ENCODE data around the gene FAM110A. TPM values are rescaled to one million over a fixed set of nuclear protein-coding genes. Genes with fewer than 3 reads are reported as not detected.

FAM110A gene
- total and polyA plus RNA-seq, 2 donors (not counting 1 experiment from before 2014, with no cell fraction given): 15.6 to 18.4 TPM

DNA sequence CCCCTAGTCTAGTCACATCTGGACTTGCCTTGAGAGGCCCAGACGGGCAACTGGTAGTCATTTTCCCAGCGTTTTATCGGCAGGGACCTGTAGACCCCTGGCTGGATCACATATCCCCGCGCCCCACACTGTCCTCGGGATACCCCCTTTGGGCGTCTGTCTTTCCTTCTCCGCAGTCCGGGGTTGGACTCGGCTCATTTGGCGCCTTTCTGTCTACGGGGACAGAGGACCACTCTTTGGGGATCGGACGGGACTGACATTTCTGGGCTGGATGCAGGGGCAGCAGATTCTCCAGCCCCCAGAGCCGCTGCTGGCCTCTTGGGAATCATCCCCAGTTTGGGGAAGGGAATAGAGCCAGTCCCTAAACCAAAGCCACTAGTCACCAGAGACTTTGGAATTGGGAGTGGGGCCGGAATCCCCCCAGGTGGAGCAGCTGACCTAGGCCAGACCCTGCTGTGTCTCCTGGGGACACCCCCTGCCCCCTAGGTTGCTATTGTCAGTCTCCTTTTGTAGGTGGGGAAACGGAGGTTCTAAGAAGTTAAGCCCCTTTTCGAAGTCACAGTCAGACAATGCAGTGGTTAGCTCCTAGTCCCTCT lies 734 bp downstream of the FAM110A start:
- WGBS (ENCODE audit: insufficient coverage): 2% methylated on average over 17 of the region's 18 CpGs
- H3K9me3 ChIP-seq (ENCODE audit: control extremely low read depth in 1 of 3, control insufficient read depth in 2 of 3, insufficient read depth in 1 of 3, low read length in 2 of 3): peaks cover 0 to 8% (median 0%) of the 10 kb centered on the region in 3 donors
- H3K27ac ChIP-seq (ENCODE audit: low read length in 2 of 2): peak overlapping the region; percentile 81 to 96
- H3K4me1 ChIP-seq (ENCODE audit: control insufficient read depth in 2 of 2, insufficient read depth in 2 of 2, low read length in 2 of 2): peaks cover 31% of the 10 kb centered on the region in 2 donors
- Mint-ChIP-seq H3K4me3 (peak overlapping the region; percentile 81), H3K9me3 (ENCODE audit: insufficient read depth) (no peaks in the 10 kb centered on the region), H3K27me3 (no peaks in the 10 kb centered on the region), H3K27ac (peak overlapping the region; percentile 87), H3K4me1 (peaks cover 37% of the 10 kb centered on the region)
- peak overlapping the region; percentile 96 for H3K4me2 ChIP-seq (replicated peaks; ENCODE audit: low read depth, low read length, poor library complexity, severe bottlenecking)
- DNase-seq (no peak), ATAC-seq (ENCODE audit: low read depth) (peak; percentile 1)
- CTCF ChIA-PET: interaction anchor here (0.6 to 7.2 kb wide), 4 partner anchors 11 to 158 kb away, joined by 5 to 59 read pairs (median 38); no protein-coding TSS in a partner anchor
- intact Hi-C loops (cut with micrococcal nuclease): loop anchor here (5.0 kb wide), 1 partner anchor 1268 kb away; the partner anchor contains the start of gene STK35
- peaks cover 54% of the 10 kb centered on the region for H3K79me2 ChIP-seq (ENCODE audit: control insufficient read depth, insufficient read depth, low read length)
- H2AFZ ChIP-seq (ENCODE audit: insufficient read depth, low read depth, low read length, poor library complexity, severe bottlenecking): peak overlapping the region; percentile 85
- peaks cover 0 to 2% of the 10 kb centered on the region in 2 experiments for H3K36me3 ChIP-seq (replicated peaks in 1 of 2; ENCODE audit: control extremely low read depth in 1 of 2, control insufficient read depth in 1 of 2, extremely low read depth in 1 of 2, insufficient read depth in 2 of 2, low read length in 1 of 2)
- peak overlapping the region; percentile 86 for H3K9ac ChIP-seq (ENCODE audit: low read length)
- H4K20me1 ChIP-seq (ENCODE audit: control insufficient read depth, insufficient read depth, low read length, poor library complexity, severe bottlenecking): peaks cover 15% of the 10 kb centered on the region
- H3K4me3 ChIP-seq (ENCODE audit: control extremely low read depth in 1 of 5, extremely low read depth in 1 of 5, insufficient read depth in 1 of 5, low read depth in 2 of 5, low read length in 4 of 5): peak overlapping the region; percentile 72 to 95 (median 88)
- POLR2A ChIA-PET: interaction anchor here (1.7 to 2.3 kb wide), 3 partner anchors 10 to 284 kb away, joined by 8 to 15 read pairs (median 14); partner anchors contain the start of gene PSMF1
- no peak for TF ChIP-seq EZH2 (IDR thresholded peaks at IDR 0.05; ENCODE audit: borderline replicate concordance, insufficient read depth, low read depth, low read length, poor library complexity, severe bottlenecking)
- H3K27me3 ChIP-seq (replicated peaks in 1 of 4; ENCODE audit: control extremely low read depth in 1 of 4, control insufficient read depth in 3 of 4, insufficient read depth in 4 of 4, low read length in 3 of 4): no peaks in the 10 kb centered on the region

DNA sequence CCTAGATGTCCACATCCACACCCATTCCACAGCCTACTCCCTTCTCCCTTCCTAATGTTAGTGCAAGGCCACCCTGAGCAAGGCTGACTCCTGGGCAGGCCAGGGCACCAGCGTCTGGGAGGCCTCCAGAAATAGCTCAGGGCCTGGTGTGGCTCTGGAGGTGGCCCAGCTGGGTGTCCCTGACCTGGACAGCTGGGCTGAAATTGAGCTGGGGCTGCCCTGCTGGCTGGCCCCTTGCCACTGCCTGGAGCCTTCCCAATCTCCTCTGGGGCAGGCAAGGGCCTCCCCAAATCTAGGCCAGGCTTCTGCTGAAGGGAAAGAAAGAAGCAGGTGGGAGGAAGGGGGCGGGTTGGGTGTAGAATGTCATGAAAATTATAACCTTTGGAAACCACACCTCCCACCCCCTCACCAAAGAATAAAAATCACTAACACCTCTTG lies 2.1 kb downstream of the FAM110A start:
- H3K4me3 ChIP-seq (ENCODE audit: control extremely low read depth in 1 of 5, extremely low read depth in 1 of 5, insufficient read depth in 1 of 5, low read depth in 2 of 5, low read length in 4 of 5): no peak overlapping the region
- ChIA-PET POLR2A (no interaction called here), CTCF (interaction anchor here (7.2 kb wide), 1 partner anchor 121 kb away, joined by 59 read pairs; no protein-coding TSS in a partner anchor)
- peaks cover 32 to 33% of the 10 kb centered on the region in 2 donors for H3K4me1 ChIP-seq (ENCODE audit: control insufficient read depth in 2 of 2, insufficient read depth in 2 of 2, low read length in 2 of 2)
- no peak for TF ChIP-seq EZH2 (IDR thresholded peaks at IDR 0.05; ENCODE audit: borderline replicate concordance, insufficient read depth, low read depth, low read length, poor library complexity, severe bottlenecking)
- TF ChIP-seq, protein P1, sequence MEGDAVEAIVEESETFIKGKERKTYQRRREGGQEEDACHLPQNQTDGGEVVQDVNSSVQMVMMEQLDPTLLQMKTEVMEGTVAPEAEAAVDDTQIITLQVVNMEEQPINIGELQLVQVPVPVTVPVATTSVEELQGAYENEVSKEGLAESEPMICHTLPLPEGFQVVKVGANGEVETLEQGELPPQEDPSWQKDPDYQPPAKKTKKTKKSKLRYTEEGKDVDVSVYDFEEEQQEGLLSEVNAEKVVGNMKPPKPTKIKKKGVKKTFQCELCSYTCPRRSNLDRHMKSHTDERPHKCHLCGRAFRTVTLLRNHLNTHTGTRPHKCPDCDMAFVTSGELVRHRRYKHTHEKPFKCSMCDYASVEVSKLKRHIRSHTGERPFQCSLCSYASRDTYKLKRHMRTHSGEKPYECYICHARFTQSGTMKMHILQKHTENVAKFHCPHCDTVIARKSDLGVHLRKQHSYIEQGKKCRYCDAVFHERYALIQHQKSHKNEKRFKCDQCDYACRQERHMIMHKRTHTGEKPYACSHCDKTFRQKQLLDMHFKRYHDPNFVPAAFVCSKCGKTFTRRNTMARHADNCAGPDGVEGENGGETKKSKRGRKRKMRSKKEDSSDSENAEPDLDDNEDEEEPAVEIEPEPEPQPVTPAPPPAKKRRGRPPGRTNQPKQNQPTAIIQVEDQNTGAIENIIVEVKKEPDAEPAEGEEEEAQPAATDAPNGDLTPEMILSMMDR (IDR thresholded peaks at IDR 0.05): no peak
- no peak overlapping the region for H3K27ac ChIP-seq (ENCODE audit: low read length in 2 of 2)
- intact Hi-C loops (cut with micrococcal nuclease): no loop called here
- ATAC-seq (ENCODE audit: low read depth) (no peak), DNase-seq (no peak)
- Mint-ChIP-seq H3K9me3 (ENCODE audit: insufficient read depth) (no peaks in the 10 kb centered on the region), H3K27ac (peak overlapping the region; percentile 21), H3K4me3 (peak overlapping the region; percentile 69), H3K4me1 (peaks cover 43% of the 10 kb centered on the region), H3K27me3 (no peaks in the 10 kb centered on the region)
- H3K9ac ChIP-seq (ENCODE audit: low read length): no peak overlapping the region
- peaks cover 0 to 1% (median 0%) of the 10 kb centered on the region in 4 experiments for H3K27me3 ChIP-seq (replicated peaks in 1 of 4; ENCODE audit: control extremely low read depth in 1 of 4, control insufficient read depth in 3 of 4, insufficient read depth in 4 of 4, low read length in 3 of 4)
- H3K36me3 ChIP-seq (replicated peaks in 1 of 2; ENCODE audit: control extremely low read depth in 1 of 2, control insufficient read depth in 1 of 2, extremely low read depth in 1 of 2, insufficient read depth in 2 of 2, low read length in 1 of 2): peaks cover 0 to 3% of the 10 kb centered on the region in 2 experiments
- H3K4me2 ChIP-seq (replicated peaks; ENCODE audit: low read depth, low read length, poor library complexity, severe bottlenecking): peak overlapping the region; percentile 42
- H4K20me1 ChIP-seq (ENCODE audit: control insufficient read depth, insufficient read depth, low read length, poor library complexity, severe bottlenecking): peaks cover 23% of the 10 kb centered on the region
- 27% methylated on average over 1 of the region's 2 CpGs for WGBS (ENCODE audit: insufficient coverage)
- peaks cover 0 to 10% (median 0%) of the 10 kb centered on the region in 3 donors for H3K9me3 ChIP-seq (ENCODE audit: control extremely low read depth in 1 of 3, control insufficient read depth in 2 of 3, insufficient read depth in 1 of 3, low read length in 2 of 3)
- no peak overlapping the region for H2AFZ ChIP-seq (ENCODE audit: insufficient read depth, low read depth, low read length, poor library complexity, severe bottlenecking)
- peaks cover 63% of the 10 kb centered on the region for H3K79me2 ChIP-seq (ENCODE audit: control insufficient read depth, insufficient read depth, low read length)

Data from B cell (primary cell).